ENCODE data around the gene NOL9. TPM values are rescaled to one million over a fixed set of nuclear protein-coding genes. Genes with fewer than 3 reads are reported as not detected.

Gene NOL9
- total and polyA plus RNA-seq, 9 of the 15 experiments (the other 6 are each of a cell fraction or from before 2014, with no cell fraction given), result 5.6 to 76.5 (median 47.3) TPM

DNA sequence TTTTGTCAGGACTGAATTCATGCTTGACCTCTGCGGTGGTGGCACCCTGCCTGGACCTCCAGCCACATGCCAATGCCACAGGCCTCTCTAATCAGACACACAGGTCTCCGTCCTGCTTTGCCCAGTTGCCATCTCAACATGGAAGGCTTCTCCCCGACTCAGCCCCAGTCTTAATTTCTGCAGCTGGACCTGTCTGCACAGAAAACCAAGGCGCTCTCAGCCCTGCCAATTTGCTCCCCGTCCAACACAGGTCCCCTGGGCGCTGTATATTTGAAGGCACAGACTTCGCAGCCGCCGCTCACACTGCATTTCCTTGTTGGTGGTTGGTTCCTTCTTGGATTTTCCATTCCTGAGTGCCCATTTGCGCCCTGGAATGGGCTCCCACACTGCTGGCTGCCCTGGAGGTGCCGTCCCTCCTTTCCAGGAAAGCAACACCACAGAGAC, 34.8 kb downstream of the NOL9 start:
- in situ Hi-C loops (cut with MboI) (no loop called here), intact Hi-C loops (cut with micrococcal nuclease) (no loop called here)
- Histone ChIP-seq H3K9ac (ENCODE audit: insufficient read depth in 1 of 2, low read depth in 2 of 2, low read length in 2 of 2) (peak overlapping the region in 1 of 2 experiments; percentile 84; a peak in 2 of 4 replicates), H4K20me1 (replicated peaks; ENCODE audit: control insufficient read depth, insufficient read depth, low read length) (peaks cover 11% of the 10 kb centered on the region), H3K9me3 (replicated peaks; ENCODE audit: control insufficient read depth, insufficient read depth, low read depth, low read length) (no peaks in the 10 kb centered on the region), H3K36me3 (ENCODE audit: control insufficient read depth, insufficient read depth, low read length) (peaks cover 23% of the 10 kb centered on the region; the same call in 2 of the 3 replicates), H3K79me2 (ENCODE audit: control insufficient read depth, insufficient read depth, low read length) (no peaks in the 10 kb centered on the region), H3K9me1 (ENCODE audit: control insufficient read depth, insufficient read depth, low read length) (no peaks in the 10 kb centered on the region), H2AFZ (ENCODE audit: low read depth, low read length) (no peak overlapping the region), H3K4me1 (replicated peaks in 1 of 2; ENCODE audit: control insufficient read depth in 2 of 2, insufficient read depth in 2 of 2, low read length in 2 of 2) (peaks cover 3 to 7% of the 10 kb centered on the region in 2 experiments; a peak in 3 of 5 replicates), H3K27me3 (ENCODE audit: control insufficient read depth in 2 of 2, insufficient read depth in 2 of 2, low read length in 2 of 2) (no peaks in the 10 kb centered on the region), H3K4me2 (ENCODE audit: insufficient read depth, low read length) (no peak overlapping the region), H3K27ac (ENCODE audit: extremely low read depth, low read depth, low read length) (no peak overlapping the region), H3K4me3 (no peak overlapping the region)
- no TSS peak for BruUV-seq (replicated peaks)
- WGBS (ENCODE audit: insufficient coverage, low coverage, missing lambda C conversion rate), result 53% methylated on average over 11 of the region's 11 CpGs
- ChIA-PET CTCF (ENCODE audit: low intra/inter-chr PET ratio) (no interaction called here), POLR2A (interaction anchor here (0.5 to 6.5 kb wide), 6 partner anchors 9 to 61 kb away, joined by 3 to 57 read pairs (median 7); partner anchors contain the start of gene ZBTB48)
- DNase-seq (ENCODE audit: extremely low read depth in 1 of 4, low spot score in 3 of 4) (no peak), ATAC-seq (no peak), FAIRE-seq (no peak)
- TF ChIP-seq ZBED1 (IDR thresholded peaks at IDR 0.05) (no peak), NEUROD1 (IDR thresholded peaks at IDR 0.05; ENCODE audit: borderline replicate concordance, low read depth, low read length, partially characterized antibody) (no peak)

GRCh38 chr1:6517435-6517851, 36.9 kb downstream of the NOL9 start:
- DNase-seq (ENCODE audit: extremely low read depth in 1 of 4, low spot score in 3 of 4), result peak; percentile 53 to 75 (median 72)
- H3K4me3 ChIP-seq, result no peak overlapping the region
- peak; percentile 70 for ATAC-seq
- no peak overlapping the region for H3K27ac ChIP-seq (ENCODE audit: extremely low read depth, low read depth, low read length)
- peak overlapping the region; percentile 43; the same call in 1 of the 2 replicates for H3K4me2 ChIP-seq (ENCODE audit: insufficient read depth, low read length)
- peaks cover 14% of the 10 kb centered on the region; the same call in 2 of the 3 replicates for H3K36me3 ChIP-seq (ENCODE audit: control insufficient read depth, insufficient read depth, low read length)
- no peaks in the 10 kb centered on the region for H3K79me2 ChIP-seq (ENCODE audit: control insufficient read depth, insufficient read depth, low read length)
- in situ Hi-C loops (cut with MboI), result no loop called here
- peaks cover 7% of the 10 kb centered on the region; the same call in 1 of the 2 replicates for H4K20me1 ChIP-seq (replicated peaks; ENCODE audit: control insufficient read depth, insufficient read depth, low read length)
- whole genome bisulfite sequencing (ENCODE audit: insufficient coverage, low coverage, missing lambda C conversion rate), result 6% methylated on average over 8 of the region's 8 CpGs
- H3K27me3 ChIP-seq (ENCODE audit: control insufficient read depth in 2 of 2, insufficient read depth in 2 of 2, low read length in 2 of 2), result peaks cover 4 to 16% of the 10 kb centered on the region in 2 experiments; a peak in 3 of 5 replicates
- intact Hi-C loops (cut with micrococcal nuclease), result no loop called here
- ChIA-PET POLR2A (interaction anchor here (0.6 to 1.3 kb wide), 6 partner anchors 11 to 102 kb away, joined by 3 to 4 read pairs (median 3); no protein-coding TSS in a partner anchor), CTCF (ENCODE audit: low intra/inter-chr PET ratio) (no interaction called here)
- H3K9me3 ChIP-seq (replicated peaks; ENCODE audit: control insufficient read depth, insufficient read depth, low read depth, low read length), result no peaks in the 10 kb centered on the region
- H3K9me1 ChIP-seq (ENCODE audit: control insufficient read depth, insufficient read depth, low read length), result no peaks in the 10 kb centered on the region
- H3K4me1 ChIP-seq (replicated peaks in 1 of 2; ENCODE audit: control insufficient read depth in 2 of 2, insufficient read depth in 2 of 2, low read length in 2 of 2), result peaks cover 3 to 17% of the 10 kb centered on the region in 2 experiments; a peak in 3 of 5 replicates
- peak; percentile 63 for FAIRE-seq
- peak overlapping the region in 1 of 2 experiments; percentile 11; a peak in 2 of 4 replicates for H3K9ac ChIP-seq (ENCODE audit: insufficient read depth in 1 of 2, low read depth in 2 of 2, low read length in 2 of 2)
- BruUV-seq (replicated peaks), result no TSS peak
- no peak overlapping the region for H2AFZ ChIP-seq (ENCODE audit: low read depth, low read length)
- TF ChIP-seq NCOR1 (IDR thresholded peaks at IDR 0.05) (peak; percentile 76), MECOM (CRISPR knock-in tag; IDR thresholded peaks at IDR 0.05) (peak; percentile 87), ATF7 (IDR thresholded peaks at IDR 0.05) (peak; percentile 52), PHF21A (IDR thresholded peaks at IDR 0.05; ENCODE audit: borderline replicate concordance, low read depth) (peak; percentile 61; the same call in 1 of the 2 replicates), JUN (IDR thresholded peaks at IDR 0.05; ENCODE audit: borderline replicate concordance, low read depth, low read length) (0 out of 2 replicates have a peak, but pooled peaks have one; percentile 15), JUN (CRISPR knock-in tag; IDR thresholded peaks at IDR 0.05; ENCODE audit: borderline replicate concordance) (no peak), CREB1 (IDR thresholded peaks at IDR 0.05) (0 out of 2 replicates have a peak, but pooled peaks have one; percentile 21), CREB1 (CRISPR knock-in tag; IDR thresholded peaks at IDR 0.05) (no peak), STAT5A (IDR thresholded peaks at IDR 0.05; ENCODE audit: borderline replicate concordance, low read length) (peak; percentile 56; the same call in 1 of the 2 replicates), SOX6 (IDR thresholded peaks at IDR 0.05) (peak; percentile 68; the same call in 1 of the 2 replicates)
- TF ChIP-seq, protein P1, sequence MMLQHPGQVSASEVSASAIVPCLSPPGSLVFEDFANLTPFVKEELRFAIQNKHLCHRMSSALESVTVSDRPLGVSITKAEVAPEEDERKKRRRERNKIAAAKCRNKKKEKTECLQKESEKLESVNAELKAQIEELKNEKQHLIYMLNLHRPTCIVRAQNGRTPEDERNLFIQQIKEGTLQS (IDR thresholded peaks at IDR 0.05), result peak; percentile 29; the same call in 1 of the 2 replicates
- TF ChIP-seq, protein P1 (CRISPR knock-in tag; conservative IDR thresholded peaks at IDR 0.05), result no peak
